ENCODE measurements around the gene GFY.

GFY gene

DNA sequence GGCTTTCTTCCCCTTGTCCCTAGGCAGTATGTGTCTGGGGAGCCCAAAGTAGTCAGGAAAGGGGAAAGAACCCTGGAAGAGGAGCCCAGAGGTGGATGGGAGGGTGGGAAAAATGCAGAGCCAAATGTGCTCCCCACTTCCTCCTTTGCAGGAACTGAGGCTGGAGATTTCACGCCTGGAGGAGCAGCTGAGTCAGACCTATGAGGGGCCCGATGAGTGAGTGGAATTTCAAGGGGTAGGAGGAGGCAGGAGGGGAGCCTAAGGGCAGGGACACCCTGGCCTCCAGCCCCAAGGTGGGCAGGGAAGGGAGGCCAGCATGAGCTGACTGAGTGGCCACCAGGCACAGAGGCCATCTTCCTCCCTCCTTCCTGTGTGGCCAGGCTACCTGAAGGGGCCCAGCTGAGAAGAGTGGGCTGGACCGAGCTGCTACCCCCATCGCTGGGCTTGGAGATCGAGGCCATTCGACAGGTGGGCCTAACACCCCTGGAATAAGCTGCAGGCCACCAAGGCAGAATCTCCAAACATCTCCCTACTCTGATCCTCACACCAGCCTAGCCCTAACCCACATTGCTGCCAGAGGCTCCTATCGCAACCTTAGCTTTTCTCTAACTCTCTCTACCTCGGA is 16.3 kb upstream of the GFY start:
- no peak for DNase-seq (ENCODE audit: low read depth in 2 of 3, low spot score in 1 of 3)

GRCh38 chr19:49409441-49410029 is 15.7 kb upstream of the GFY start:
- no peak for DNase-seq (ENCODE audit: low read depth in 2 of 3, low spot score in 1 of 3)

DNA sequence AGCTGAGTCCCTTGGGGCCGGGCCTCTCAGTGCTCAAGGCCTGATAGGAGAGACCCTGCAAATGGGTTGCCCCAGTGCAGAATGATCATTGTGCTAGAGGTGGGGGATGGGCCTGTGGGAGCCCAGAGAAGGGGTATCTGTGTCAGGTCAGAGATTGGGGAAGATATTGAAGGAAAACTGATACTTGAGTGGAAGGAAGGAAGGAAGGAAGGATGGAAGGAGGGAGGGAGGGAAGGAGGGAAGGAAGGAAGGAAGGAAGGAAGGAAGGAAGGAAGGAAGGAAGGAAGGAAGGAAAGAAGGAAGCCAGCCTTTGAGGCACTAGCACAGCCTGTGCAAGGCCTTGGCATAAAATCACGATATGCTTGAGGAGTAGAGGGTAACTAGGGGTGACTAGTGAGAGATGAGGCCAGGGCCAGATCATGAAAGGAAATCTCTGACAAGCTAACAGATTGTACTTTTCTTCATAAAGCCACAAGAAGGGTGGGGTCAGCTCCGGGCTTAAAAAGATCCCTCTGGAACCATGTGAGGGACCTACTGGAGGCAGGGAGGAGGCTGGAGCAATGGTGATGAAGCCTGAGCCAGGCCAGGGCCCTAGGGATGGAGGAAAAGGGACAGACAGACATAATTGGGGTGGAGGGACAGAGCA is 13.4 kb upstream of the GFY start:
- no peak for DNase-seq (ENCODE audit: low read depth in 2 of 3, low spot score in 1 of 3)

GRCh38 chr19:49413348-49413747 is 11.8 kb upstream of the GFY start:
- DNase-seq (ENCODE audit: low read depth in 2 of 3, low spot score in 1 of 3): no peak

- DNase-seq (ENCODE audit: low read depth in 2 of 3, low spot score in 1 of 3): no peak
Observed at GRCh38 chr19:49414256-49414655, 10.9 kb upstream of the GFY start.

- no peak for DNase-seq (ENCODE audit: low read depth in 2 of 3, low spot score in 1 of 3)
Observed at GRCh38 chr19:49415102-49415809, 9.9 kb upstream of the GFY start.

GRCh38 chr19:49415810-49416200 is 9.4 kb upstream of the GFY start:
- DNase-seq (ENCODE audit: low read depth in 2 of 3, low spot score in 1 of 3): no peak

- DNase-seq (ENCODE audit: low read depth in 2 of 3, low spot score in 1 of 3): no peak
Observed at GRCh38 chr19:49417088-49417487, 8.1 kb upstream of the GFY start.

DNA sequence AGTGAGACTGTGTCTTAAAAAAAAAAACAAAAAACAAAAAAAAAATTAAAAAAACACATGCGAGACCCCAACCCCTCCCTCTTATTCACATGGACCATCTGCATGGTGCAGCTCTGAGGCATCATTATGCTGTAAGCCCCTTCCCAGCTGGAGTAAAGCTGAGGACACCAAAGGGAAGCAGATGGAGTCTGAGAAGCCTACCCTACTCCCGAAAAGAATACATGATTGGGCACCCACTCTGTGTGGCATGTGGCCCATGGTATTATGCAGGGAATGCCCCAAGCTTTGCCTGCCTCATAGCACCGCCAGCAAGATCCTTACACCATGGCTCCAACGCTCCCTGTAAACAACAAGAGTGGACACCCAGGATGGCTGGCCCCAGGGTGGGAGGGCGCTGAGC is 6.7 kb upstream of the GFY start:
- no peak for DNase-seq (ENCODE audit: low read depth in 2 of 3, low spot score in 1 of 3)

DNA sequence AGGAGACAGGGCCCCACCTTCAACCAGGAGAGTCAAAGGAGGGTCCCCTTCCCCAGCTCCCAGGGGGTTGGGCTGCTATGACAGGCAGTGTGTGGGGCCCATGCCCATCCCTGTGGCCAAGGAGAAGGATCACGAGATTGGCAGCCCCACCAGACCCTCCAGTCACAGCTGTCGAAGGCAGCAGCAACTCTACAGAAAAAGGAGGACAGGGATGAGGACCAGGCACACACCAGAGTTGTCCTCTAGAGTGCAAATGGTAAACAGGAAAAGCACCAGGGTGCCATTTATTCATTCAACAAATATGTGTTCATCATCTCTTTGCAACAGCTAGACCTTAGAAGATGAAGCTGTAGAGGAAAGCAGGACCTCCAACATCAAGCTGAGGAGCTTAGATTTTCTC is 6.0 kb upstream of the GFY start:
- no peak for DNase-seq (ENCODE audit: low read depth in 2 of 3, low spot score in 1 of 3)

- DNase-seq (ENCODE audit: low read depth in 2 of 3, low spot score in 1 of 3): no peak
Observed at GRCh38 chr19:49420227-49420626, 5.0 kb upstream of the GFY start.

- DNase-seq (ENCODE audit: low read depth in 2 of 3, low spot score in 1 of 3): peak in 2 of 3 donors; percentile 35 to 48
Observed at GRCh38 chr19:49421039-49421877, 3.9 kb upstream of the GFY start.

- no peak for DNase-seq (ENCODE audit: low read depth in 2 of 3, low spot score in 1 of 3)
Observed at GRCh38 chr19:49421878-49422202, 3.3 kb upstream of the GFY start.

DNA sequence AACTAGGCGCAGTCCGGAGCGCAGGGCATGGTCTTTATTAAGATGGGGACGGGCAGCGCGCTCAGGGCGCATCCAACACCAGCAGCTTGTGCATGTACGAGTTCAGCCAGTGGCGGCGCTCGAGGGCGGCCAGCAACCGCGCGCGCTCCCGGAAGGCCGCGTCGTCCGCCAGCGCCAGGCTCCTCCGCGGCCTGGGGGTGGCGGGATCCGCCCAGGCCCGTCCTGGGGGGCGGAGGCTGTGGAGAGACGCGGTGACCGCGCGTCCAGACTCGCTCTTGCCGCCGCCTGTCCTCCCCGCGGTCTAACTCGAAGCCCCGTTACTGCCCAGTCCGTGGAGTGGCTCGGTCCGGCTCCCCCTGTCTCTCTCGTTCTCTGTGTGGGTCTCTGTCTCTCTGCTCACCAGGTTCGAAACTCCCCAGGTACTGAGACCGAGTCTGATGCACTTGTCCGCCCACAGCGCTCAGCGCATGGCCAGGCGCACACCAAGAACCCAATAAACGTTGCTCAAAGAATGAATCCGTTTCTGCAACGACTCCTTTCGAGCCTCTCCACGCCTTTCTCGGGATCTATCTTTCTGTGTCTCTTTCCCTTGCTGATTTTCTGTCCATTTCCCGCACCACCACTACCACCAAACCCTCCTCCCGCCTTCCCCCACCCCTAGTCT is 2.6 kb upstream of the GFY start:
- DNase-seq (ENCODE audit: low read depth in 2 of 3, low spot score in 1 of 3): peak in 2 of 3 donors; percentile 42 to 53

GRCh38 chr19:49423071-49423984 is 1.9 kb upstream of the GFY start, which contains the start of gene PTH2:
TSS of gene PTH2 (minus strand) at chr19:49423441. CDS start at chr19:49423339, 102 bp downstream.
- DNase-seq (ENCODE audit: low read depth in 2 of 3, low spot score in 1 of 3): no peak

GRCh38 chr19:49423985-49424303 is 1.2 kb upstream of the GFY start:
- no peak for DNase-seq (ENCODE audit: low read depth in 2 of 3, low spot score in 1 of 3)

DNA sequence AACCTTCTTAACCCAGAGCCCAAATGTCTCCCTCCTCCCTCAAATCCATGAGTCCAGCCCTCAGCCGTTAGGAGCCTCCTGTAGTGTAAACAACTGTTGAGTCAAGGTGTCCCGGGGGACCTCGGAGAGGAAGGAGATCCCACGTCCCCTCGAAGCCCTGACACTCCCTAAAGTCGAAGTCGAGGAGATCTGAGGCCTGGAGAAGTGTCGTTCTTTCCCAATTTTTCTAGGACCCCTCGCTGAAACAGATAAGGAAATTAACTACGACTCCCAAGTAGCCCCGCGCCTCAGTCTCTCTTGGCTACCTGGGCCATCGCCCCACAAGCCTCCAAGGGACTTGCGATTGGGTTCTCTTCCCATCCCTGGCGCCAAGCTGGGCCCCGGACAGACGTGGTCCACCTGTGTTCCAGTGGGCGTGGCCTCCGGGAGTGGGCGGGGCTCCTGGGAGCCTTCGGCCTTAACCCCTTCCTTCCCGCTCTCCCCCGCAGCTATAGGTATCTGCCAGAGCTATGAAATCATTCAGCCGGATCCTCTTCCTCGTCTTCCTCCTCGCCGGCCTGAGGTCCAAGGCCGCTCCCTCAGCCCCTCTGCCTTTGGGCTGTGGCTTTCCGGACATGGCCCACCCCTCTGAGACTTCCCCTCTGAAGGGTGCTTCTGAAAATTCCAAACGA is 869 bp downstream of the GFY start:
- peak in 1 of 3 donors; percentile 34 for DNase-seq (ENCODE audit: low read depth in 2 of 3, low spot score in 1 of 3)

DNA sequence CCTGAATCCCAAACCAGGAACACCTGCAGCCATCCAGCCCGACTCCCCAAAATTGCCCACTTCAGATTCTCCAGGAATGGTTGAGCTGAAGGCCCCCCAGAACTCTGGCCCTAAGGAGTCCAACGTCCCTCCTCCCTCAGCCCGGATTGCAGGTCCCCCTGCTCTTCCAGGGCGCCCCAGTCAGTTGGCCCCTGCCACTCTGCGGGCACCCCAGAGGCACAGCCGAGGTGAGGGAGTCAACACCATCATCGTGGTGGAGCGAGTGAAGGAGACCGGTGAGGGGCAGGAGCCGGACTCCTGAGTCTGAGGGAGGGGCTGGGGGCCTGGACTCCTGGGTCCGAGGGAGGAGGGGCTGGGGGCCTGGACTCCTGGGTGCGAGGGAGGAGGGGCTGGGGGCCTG is 2.2 kb downstream of the GFY start:
- DNase-seq (ENCODE audit: low read depth in 2 of 3, low spot score in 1 of 3): no peak

DNA sequence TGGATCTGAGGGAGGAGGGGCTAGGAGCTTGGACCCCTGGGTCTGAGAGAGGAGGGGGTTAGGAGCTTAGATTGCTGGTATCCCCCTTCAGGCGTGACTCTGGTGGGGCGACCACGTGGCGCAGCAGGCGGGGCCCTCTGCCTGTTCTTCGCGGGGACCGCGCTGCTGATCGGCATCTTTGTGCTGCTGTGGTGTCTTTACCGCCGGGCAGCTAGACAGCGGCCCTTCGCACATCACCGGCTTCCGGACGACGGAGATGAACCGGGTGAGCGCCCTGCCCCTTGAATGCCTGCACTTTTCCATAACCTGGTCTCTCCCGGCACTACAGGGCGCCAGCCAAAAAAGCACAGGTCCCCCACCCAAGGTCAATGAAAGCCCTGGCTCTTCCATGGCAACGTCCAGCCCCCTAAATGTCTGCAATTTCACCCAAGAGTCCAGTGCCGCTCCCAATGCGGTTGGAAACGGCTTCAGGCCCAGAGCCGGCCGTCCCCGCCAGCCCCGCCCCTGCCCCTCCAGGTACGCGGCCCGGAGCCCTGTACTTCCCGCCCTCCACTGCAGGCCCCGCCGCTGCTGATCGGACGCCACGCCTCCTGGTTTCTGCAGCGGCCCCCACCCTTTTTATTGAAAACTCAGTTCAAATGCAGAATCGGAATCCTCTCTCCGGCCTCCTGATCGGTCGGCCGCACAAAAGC is 2.8 kb downstream of the GFY start:
- no peak for DNase-seq (ENCODE audit: low read depth in 2 of 3, low spot score in 1 of 3)

Data from stimulated activated CD4-positive, alpha-beta T cell treated with anti-CD3 and anti-CD28 coated beads, Interleukin-12 subunit alpha, Interleukin-12 subunit beta, amount 100 ng/mL, for 48 hours (primary cell).